SU-DHL-6 (cell line): Measurements from ENCODE around the gene CFAP100.

Experiments
- H2AFZ ChIP-seq: fragments of 200-600 bp; sonication (generic); 2 replicates; pipeline ENCODE4 v1.6.1; 2014; ENCODE audit warnings: low read depth, mild to moderate bottlenecking, moderate library complexity, mixed read lengths, antibody characterized with exemption, low read length; ENCODE audit not compliant: severe bottlenecking
- H3F3A ChIP-seq: fragments of 200-600 bp; shearing (Covaris generic); 2 replicates; pipeline ENCODE4 v1.6.0; 2016; ENCODE audit warnings: antibody characterized with exemption, mild to moderate bottlenecking; ENCODE audit not compliant: insufficient read depth
- H3K27ac ChIP-seq: fragments of 200-600 bp; sonication (generic); 2 replicates; pipeline ENCODE4 v1.5.1; 2016; ENCODE audit warnings: low read depth, mild to moderate bottlenecking, low read length, moderate library complexity, mixed read lengths
- H3K27me3 ChIP-seq: fragments of 200-600 bp; sonication (generic), shearing (Covaris generic); 2 replicates; pipeline ENCODE4 v1.6.0; 2014; ENCODE audit warnings: mild to moderate bottlenecking, low read length
- H3K36me3 ChIP-seq: fragments of 200-600 bp; sonication (generic); 2 replicates; pipeline ENCODE4 v1.6.1; 2014; ENCODE audit warnings: mild to moderate bottlenecking, low read length, mixed read lengths
- H3K4me2 ChIP-seq: fragments of 300-600, 200-600 bp; shearing (Covaris generic), sonication (generic); 2 replicates; pipeline ENCODE4 v1.6.0; 2014; ENCODE audit warnings: low read length, low read depth, mild to moderate bottlenecking; ENCODE audit not compliant: poor library complexity, severe bottlenecking
- H3K4me3 ChIP-seq: fragments of 200-600 bp; sonication (generic); 2 replicates; pipeline ENCODE4 v1.5.1; 2014; ENCODE audit warnings: antibody characterized with exemption, low read length, mild to moderate bottlenecking, mixed read lengths; ENCODE audit not compliant: insufficient read depth, poor library complexity, severe bottlenecking
- H3K79me2 ChIP-seq: fragments of 200-600 bp; sonication (generic); 2 replicates; pipeline ENCODE4 v1.6.1; 2014; ENCODE audit warnings: mild to moderate bottlenecking, low read length, moderate library complexity; ENCODE audit not compliant: insufficient read depth
- H3K9ac ChIP-seq: fragments of 200-600 bp; sonication (generic); 2 replicates; pipeline ENCODE4 v1.7.0; 2014; ENCODE audit warnings: mild to moderate bottlenecking, low read length
- H3K9me2 ChIP-seq: fragments of 200-600 bp; sonication (generic); replicated peaks from 2 replicates; pipeline ENCODE4 v1.6.1; 2014; ENCODE audit warnings: low read length; ENCODE audit not compliant: insufficient read depth
- H3K9me3 ChIP-seq: fragments of 200-600 bp; sonication (generic); 2 replicates; pipeline ENCODE4 v1.6.1; 2014; ENCODE audit warnings: low read length, mixed read lengths; ENCODE audit not compliant: insufficient read depth
- H4K20me1 ChIP-seq: fragments of 200-600 bp; sonication (generic); 2 replicates; pipeline ENCODE4 v1.6.1; 2014; ENCODE audit warnings: low read depth, mild to moderate bottlenecking, antibody characterized with exemption, low read length, moderate library complexity, mixed read lengths
- CTCF ChIP-seq: fragments of 200-600 bp; sonication (generic); IDR thresholded peaks from one replicate; pipeline ENCODE4 v1.5.1; 2017; ENCODE audit warnings: antibody characterized with exemption, mild to moderate bottlenecking, low read length, moderate library complexity; ENCODE audit not compliant: insufficient read depth, poor library complexity, severe bottlenecking
- EZH2phosphoT487 ChIP-seq: fragments of 200-600 bp; sonication (generic), shearing (Covaris generic); conservative IDR thresholded peaks from 2 replicates; pipeline ENCODE4 v1.6.1; 2018; ENCODE audit warnings: mild to moderate bottlenecking, antibody characterized with exemption, low read length, moderate library complexity, mixed read lengths

Gene CFAP100

GRCh38 chr3:126438186-126438585 is 43.5 kb downstream of the CFAP100 start:
- H3K4me2 ChIP-seq, result no peak overlapping the region
- H3K4me3 ChIP-seq, result no peak overlapping the region
- no peaks in the 10 kb centered on the region for H3K79me2 ChIP-seq
- H3K36me3 ChIP-seq, result no peaks in the 10 kb centered on the region
- H3F3A ChIP-seq, result no peaks in the 10 kb centered on the region
- no peaks in the 10 kb centered on the region for H3K27me3 ChIP-seq
- no peak overlapping the region for H3K27ac ChIP-seq
- no peaks in the 10 kb centered on the region for H4K20me1 ChIP-seq
- H3K9me3 ChIP-seq, result no peaks in the 10 kb centered on the region
- H3K9ac ChIP-seq, result no peak overlapping the region
- H2AFZ ChIP-seq, result no peak overlapping the region
- TF ChIP-seq EZH2phosphoT487, result no peak
- TF ChIP-seq CTCF, result no peak
- H3K9me2 ChIP-seq, result no peaks in the 10 kb centered on the region

GRCh38 chr3:126438746-126439145 is 44.0 kb downstream of the CFAP100 start:
- H3F3A ChIP-seq, result no peaks in the 10 kb centered on the region
- no peaks in the 10 kb centered on the region for H3K9me2 ChIP-seq
- H3K9me3 ChIP-seq, result no peaks in the 10 kb centered on the region
- no peak overlapping the region for H3K4me3 ChIP-seq
- TF ChIP-seq EZH2phosphoT487, result no peak
- TF ChIP-seq CTCF, result no peak
- no peak overlapping the region for H3K27ac ChIP-seq
- no peaks in the 10 kb centered on the region for H3K79me2 ChIP-seq
- H4K20me1 ChIP-seq, result no peaks in the 10 kb centered on the region
- no peaks in the 10 kb centered on the region for H3K36me3 ChIP-seq
- H3K9ac ChIP-seq, result no peak overlapping the region
- H3K27me3 ChIP-seq, result no peaks in the 10 kb centered on the region
- no peak overlapping the region for H2AFZ ChIP-seq
- no peak overlapping the region for H3K4me2 ChIP-seq

GRCh38 chr3:126439346-126439967 is 44.7 kb downstream of the CFAP100 start:
- Histone ChIP-seq H2AFZ (no peak overlapping the region), H4K20me1 (no peaks in the 10 kb centered on the region), H3K9me2 (no peaks in the 10 kb centered on the region), H3K27ac (no peak overlapping the region), H3F3A (no peaks in the 10 kb centered on the region), H3K27me3 (no peaks in the 10 kb centered on the region), H3K9ac (no peak overlapping the region), H3K9me3 (no peaks in the 10 kb centered on the region), H3K4me3 (no peak overlapping the region), H3K79me2 (no peaks in the 10 kb centered on the region), H3K4me2 (no peak overlapping the region), H3K36me3 (no peaks in the 10 kb centered on the region)
- TF ChIP-seq CTCF (no peak), EZH2phosphoT487 (no peak)
